ENCODE measurements around the gene PXMP4.

The PXMP4 gene

GRCh38 chr20:33677991-33678702 lies 42.0 kb downstream of the PXMP4 start:
- TF ChIP-seq, protein P1, sequence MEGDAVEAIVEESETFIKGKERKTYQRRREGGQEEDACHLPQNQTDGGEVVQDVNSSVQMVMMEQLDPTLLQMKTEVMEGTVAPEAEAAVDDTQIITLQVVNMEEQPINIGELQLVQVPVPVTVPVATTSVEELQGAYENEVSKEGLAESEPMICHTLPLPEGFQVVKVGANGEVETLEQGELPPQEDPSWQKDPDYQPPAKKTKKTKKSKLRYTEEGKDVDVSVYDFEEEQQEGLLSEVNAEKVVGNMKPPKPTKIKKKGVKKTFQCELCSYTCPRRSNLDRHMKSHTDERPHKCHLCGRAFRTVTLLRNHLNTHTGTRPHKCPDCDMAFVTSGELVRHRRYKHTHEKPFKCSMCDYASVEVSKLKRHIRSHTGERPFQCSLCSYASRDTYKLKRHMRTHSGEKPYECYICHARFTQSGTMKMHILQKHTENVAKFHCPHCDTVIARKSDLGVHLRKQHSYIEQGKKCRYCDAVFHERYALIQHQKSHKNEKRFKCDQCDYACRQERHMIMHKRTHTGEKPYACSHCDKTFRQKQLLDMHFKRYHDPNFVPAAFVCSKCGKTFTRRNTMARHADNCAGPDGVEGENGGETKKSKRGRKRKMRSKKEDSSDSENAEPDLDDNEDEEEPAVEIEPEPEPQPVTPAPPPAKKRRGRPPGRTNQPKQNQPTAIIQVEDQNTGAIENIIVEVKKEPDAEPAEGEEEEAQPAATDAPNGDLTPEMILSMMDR (conservative IDR thresholded peaks at IDR 0.05; ENCODE audit: control insufficient read depth, insufficient read depth, low read depth, low read length) = no peak
- DNase-seq (ENCODE audit: low read depth) = no peak
- no peak overlapping the region for H3K4me3 ChIP-seq (ENCODE audit: control insufficient read depth, low read depth, low read length)

GRCh38 chr20:33676652-33677645 lies 43.2 kb downstream of the PXMP4 start:
- H3K4me3 ChIP-seq (ENCODE audit: control insufficient read depth, low read depth, low read length) = no peak overlapping the region
- TF ChIP-seq, protein P1 (conservative IDR thresholded peaks at IDR 0.05; ENCODE audit: control insufficient read depth, insufficient read depth, low read depth, low read length) = no peak
- DNase-seq (ENCODE audit: low read depth) = no peak

- H3K4me3 ChIP-seq (ENCODE audit: control insufficient read depth, low read depth, low read length) = no peak overlapping the region
- no peak for DNase-seq (ENCODE audit: low read depth)
- TF ChIP-seq, protein P1 (conservative IDR thresholded peaks at IDR 0.05; ENCODE audit: control insufficient read depth, insufficient read depth, low read depth, low read length) = no peak
Observed at GRCh38 chr20:33676121-33676520, 44.0 kb downstream of the PXMP4 start.

- TF ChIP-seq, protein P1 (conservative IDR thresholded peaks at IDR 0.05; ENCODE audit: control insufficient read depth, insufficient read depth, low read depth, low read length) = no peak
- peak overlapping the region; percentile 56 for H3K4me3 ChIP-seq (ENCODE audit: control insufficient read depth, low read depth, low read length)
- DNase-seq (ENCODE audit: low read depth) = peak; percentile 54
Observed at GRCh38 chr20:33675136-33675959, 44.8 kb downstream of the PXMP4 start.

- H3K4me3 ChIP-seq (ENCODE audit: control insufficient read depth, low read depth, low read length) = peak within 1 kb of the TSS; percentile 76
- TF ChIP-seq, protein P1 (conservative IDR thresholded peaks at IDR 0.05; ENCODE audit: control insufficient read depth, insufficient read depth, low read depth, low read length) = no peak
- peak; percentile 60 for DNase-seq (ENCODE audit: low read depth)
Observed at GRCh38 chr20:33674294-33675135, 45.6 kb downstream of the PXMP4 start, which contains the start of gene NECAB3. Gene NECAB3, minus strand, starts transcription at chr20:33674428. Its CDS starts 76 bp downstream, at chr20:33674352.
